Type B pancreatic cell (in vitro differentiated cells): ENCODE measurements around the gene ANKRD23. TPM values are rescaled to one million over a fixed set of nuclear protein-coding genes. Genes with fewer than 3 reads are reported as not detected.

Source experiments
- DNase-seq: peaks from one replicate; pipeline ENCODE4 v3.0.0; 2021; ENCODE audit warnings: mixed read lengths; ENCODE audit not compliant: unreplicated experiment; ENCODE audit errors: extremely low spot score
- H3K27ac Mint-ChIP-seq: 2 replicates; pipeline ENCODE4 v1.8.0; 2021; ENCODE audit warnings: mild to moderate bottlenecking, mixed read lengths
- H3K27me3 Mint-ChIP-seq: 2 replicates; pipeline ENCODE4 v1.8.0; 2021; ENCODE audit warnings: mixed read lengths
- H3K36me3 Mint-ChIP-seq: 2 replicates; pipeline ENCODE4 v1.8.0; 2021; ENCODE audit warnings: mixed read lengths
- H3K4me1 Mint-ChIP-seq: one replicate; pipeline ENCODE4 v1.8.0; 2021; ENCODE audit warnings: mixed read lengths; ENCODE audit not compliant: unreplicated experiment
- H3K4me3 Mint-ChIP-seq: 2 replicates; pipeline ENCODE4 v1.8.0; 2021; ENCODE audit warnings: mild to moderate bottlenecking, mixed read lengths
- H3K9me3 Mint-ChIP-seq: 2 replicates; pipeline ENCODE4 v1.8.0; 2021; ENCODE audit warnings: mixed read lengths
- total RNA-seq: library from RNA; stranded (reverse); gene quantifications from 2 replicates; pipeline ENCODE4 v1.2.1, GENCODE V29; 2021; ENCODE audit warnings: low replicate concordance
- TF ChIP-seq, protein P1 (sequence below): fragments of 200-600 bp; sonication (generic); conservative IDR thresholded peaks from 2 replicates; pipeline ENCODE4 v1.5.0; 2021; ENCODE audit warnings: antibody characterized with exemption, mild to moderate bottlenecking

ANKRD23 gene
- total RNA-seq, 1 donor from 2014 or later, result 8.1 TPM

DNA sequence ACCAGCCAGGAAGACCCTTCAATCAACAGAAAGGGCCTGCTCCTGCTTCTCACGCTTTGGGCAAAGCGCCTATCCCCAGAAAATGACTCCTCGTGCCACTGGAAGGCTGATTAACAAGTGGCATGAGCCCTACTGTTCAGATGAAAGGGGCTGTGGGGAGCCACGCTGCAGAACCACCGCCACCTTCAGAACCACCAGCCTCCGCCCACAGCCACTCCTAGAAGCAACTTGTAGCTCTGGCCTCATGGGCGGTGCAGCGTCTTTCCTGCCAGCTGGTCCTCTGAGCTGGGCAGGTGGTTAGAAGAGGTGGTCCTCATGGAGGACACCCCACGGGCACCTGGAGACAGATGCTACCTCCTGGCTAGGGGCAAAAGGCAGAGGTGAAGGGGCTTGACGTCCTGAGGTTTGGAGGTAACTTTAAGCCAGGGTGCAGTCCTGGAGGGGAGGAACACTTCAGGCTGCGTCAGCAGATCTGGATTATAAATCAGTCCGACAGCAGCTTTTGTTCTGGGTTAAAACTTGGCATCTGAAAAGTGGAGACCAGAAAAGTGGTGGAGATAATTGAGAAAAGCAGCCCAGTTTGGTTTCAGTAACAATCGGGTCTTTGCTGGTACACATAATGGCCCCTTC, 26.9 kb upstream of the ANKRD23 start:
- TF ChIP-seq, protein P1, sequence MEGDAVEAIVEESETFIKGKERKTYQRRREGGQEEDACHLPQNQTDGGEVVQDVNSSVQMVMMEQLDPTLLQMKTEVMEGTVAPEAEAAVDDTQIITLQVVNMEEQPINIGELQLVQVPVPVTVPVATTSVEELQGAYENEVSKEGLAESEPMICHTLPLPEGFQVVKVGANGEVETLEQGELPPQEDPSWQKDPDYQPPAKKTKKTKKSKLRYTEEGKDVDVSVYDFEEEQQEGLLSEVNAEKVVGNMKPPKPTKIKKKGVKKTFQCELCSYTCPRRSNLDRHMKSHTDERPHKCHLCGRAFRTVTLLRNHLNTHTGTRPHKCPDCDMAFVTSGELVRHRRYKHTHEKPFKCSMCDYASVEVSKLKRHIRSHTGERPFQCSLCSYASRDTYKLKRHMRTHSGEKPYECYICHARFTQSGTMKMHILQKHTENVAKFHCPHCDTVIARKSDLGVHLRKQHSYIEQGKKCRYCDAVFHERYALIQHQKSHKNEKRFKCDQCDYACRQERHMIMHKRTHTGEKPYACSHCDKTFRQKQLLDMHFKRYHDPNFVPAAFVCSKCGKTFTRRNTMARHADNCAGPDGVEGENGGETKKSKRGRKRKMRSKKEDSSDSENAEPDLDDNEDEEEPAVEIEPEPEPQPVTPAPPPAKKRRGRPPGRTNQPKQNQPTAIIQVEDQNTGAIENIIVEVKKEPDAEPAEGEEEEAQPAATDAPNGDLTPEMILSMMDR, result no peak
- Mint-ChIP-seq H3K4me3 (peak overlapping the region; percentile 93), H3K9me3 (no peaks in the 10 kb centered on the region), H3K27ac (peak overlapping the region; percentile 96), H3K27me3 (no peaks in the 10 kb centered on the region), H3K4me1 (peaks cover 32% of the 10 kb centered on the region), H3K36me3 (peaks cover under 1% of the 10 kb centered on the region)
- DNase-seq, result no peak

DNA sequence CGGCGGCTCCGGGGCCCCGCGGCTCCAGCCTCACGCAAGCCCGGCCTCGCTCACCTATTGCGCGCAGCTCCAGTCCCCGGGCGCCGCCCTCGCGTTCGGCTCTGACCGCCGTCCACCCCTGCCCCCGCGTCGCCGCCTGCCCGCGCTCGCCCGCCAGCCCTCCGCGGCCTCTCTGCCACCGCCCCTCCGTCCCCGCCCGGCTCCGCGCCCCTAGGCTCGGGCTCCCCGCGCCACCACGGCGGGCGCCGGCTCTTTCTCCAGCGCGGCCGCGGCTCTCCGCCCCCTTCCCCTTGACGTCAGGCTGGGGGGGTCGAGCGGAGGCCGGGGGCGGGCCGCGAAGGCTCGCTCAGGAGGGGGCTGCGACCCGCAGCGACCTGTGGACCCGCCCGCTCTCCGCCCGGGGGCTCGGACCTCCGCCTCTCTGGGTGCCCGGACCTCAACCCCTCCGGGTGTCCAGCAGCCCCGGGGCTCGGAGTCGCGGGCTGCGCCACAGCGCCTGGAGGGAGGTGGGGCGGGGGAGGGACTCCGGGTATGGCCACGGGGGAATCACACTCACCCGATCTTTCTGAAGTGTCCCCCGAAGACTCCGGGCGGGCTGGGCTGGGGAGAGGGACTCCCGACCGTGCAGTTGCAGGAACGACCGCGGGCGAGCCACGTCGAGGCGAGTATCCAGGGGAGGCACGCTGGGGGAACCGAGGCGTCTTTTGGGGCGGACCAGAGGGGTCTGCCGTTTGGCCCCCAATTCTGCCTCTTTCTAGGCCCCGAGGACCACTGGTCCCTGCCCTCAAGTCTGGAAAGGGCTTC, 26.2 kb upstream of the ANKRD23 start, which contains the start of gene SEMA4C:
Gene SEMA4C, minus strand, starts transcription at position 259 of the 804 bp plus-strand sequence. CDS start 2,194 bp downstream, outside the sequence.
- peaks cover 4% of the 10 kb centered on the region for H3K36me3 Mint-ChIP-seq
- DNase-seq, result no peak
- H3K27ac Mint-ChIP-seq, result peak within 1 kb of the TSS; percentile 96
- H3K4me3 Mint-ChIP-seq, result peak within 1 kb of the TSS; percentile 93
- peaks cover 25% of the 10 kb centered on the region for H3K4me1 Mint-ChIP-seq
- H3K27me3 Mint-ChIP-seq, result no peaks in the 10 kb centered on the region
- TF ChIP-seq, protein P1, result no peak
- H3K9me3 Mint-ChIP-seq, result no peaks in the 10 kb centered on the region

DNA sequence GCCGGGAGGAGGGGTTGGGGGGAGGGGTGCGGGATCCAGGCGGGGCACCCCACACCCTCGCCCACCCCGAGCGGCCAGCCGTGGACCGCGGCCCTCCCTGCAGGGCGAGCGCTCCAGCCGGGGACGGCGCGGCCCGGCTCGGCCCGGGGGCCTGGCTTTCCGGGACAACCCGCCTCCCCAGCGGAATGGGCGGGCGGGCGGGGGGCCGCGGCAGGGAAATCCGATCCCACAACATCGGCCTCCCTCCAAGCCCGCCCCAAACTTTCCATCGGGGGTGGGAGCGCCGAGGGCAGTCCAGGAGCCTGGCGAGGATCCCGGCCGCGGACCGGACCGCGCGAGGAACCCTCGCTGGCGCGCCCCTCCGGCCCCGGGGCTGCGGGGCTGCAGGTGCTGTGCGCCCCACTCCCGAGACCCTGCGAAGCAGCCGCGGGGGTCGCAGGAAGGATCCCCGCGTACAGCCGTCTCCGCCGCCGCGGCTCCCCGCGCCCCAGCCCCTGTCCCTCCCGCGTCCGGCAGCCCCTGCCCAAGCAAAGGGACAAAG, 25.5 kb upstream of the ANKRD23 start:
- TF ChIP-seq, protein P1, result peak; percentile 34

DNA sequence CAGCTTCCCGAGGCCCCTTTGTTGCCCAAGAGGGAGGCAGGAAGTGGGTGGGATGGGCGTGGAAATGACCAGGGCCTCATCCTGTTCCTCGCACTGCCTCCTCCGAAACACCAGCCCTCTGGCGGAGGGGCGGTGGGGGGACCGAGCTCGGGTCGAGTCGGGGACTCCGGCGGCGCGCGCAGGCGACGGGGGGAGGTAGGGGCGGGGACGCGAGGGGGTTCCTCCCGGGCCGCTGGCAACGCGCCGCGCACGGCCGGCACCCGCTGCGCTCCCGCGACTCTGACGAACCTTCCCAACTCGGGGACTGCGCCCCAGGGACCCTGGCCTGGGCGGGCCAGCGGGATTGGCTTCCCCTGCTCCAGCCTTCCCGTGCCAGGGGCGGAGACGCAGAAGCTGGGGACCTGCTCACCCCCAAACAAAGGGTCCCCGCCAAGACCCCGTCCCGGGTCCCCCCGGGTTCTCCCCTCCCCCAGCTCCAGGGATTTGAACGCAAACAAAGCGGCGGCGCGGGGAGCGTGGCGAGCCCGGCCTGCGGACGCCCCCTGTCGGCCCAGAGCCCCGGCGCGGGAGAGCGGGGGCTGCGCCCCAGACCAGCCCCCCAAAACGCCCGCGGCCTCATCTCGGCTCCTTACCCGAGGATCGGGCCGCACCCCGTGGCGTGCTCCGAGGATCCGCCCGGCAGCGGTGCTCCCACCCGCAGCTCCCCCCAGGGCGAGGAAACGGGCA, 24.9 kb upstream of the ANKRD23 start:
- no peaks in the 10 kb centered on the region for H3K9me3 Mint-ChIP-seq
- peaks cover 18% of the 10 kb centered on the region for H3K4me1 Mint-ChIP-seq
- H3K27me3 Mint-ChIP-seq, result no peaks in the 10 kb centered on the region
- H3K4me3 Mint-ChIP-seq, result peak overlapping the region; percentile 91
- TF ChIP-seq, protein P1, result peak; percentile 79
- peaks cover 4% of the 10 kb centered on the region for H3K36me3 Mint-ChIP-seq
- H3K27ac Mint-ChIP-seq, result peak overlapping the region; percentile 90
- peak; percentile 95 for DNase-seq

More for the DNA sequence above, 25.5 kb upstream of the ANKRD23 start:
- Mint-ChIP-seq H3K27ac (no peak overlapping the region), H3K27me3 (no peaks in the 10 kb centered on the region), H3K9me3 (no peaks in the 10 kb centered on the region), H3K4me1 (peaks cover 21% of the 10 kb centered on the region), H3K4me3 (peak overlapping the region; percentile 25), H3K36me3 (peaks cover 4% of the 10 kb centered on the region)
- no peak for DNase-seq
